Endothelial cell (in vitro differentiated cells): ENCODE results near the gene TRPM1. TPM values are rescaled to one million over a fixed set of nuclear protein-coding genes. Genes with fewer than 3 reads are reported as not detected.

ENCODE experiments used
- DNase-seq: peaks from one replicate; pipeline ENCODE4 v3.0.0; 2021; ENCODE audit warnings: low spot score
- H3K27ac Mint-ChIP-seq: one replicate; pipeline ENCODE4 v1.8.0; 2021; ENCODE audit warnings: mixed read lengths, inconsistent platforms; ENCODE audit not compliant: unreplicated experiment
- H3K27me3 Mint-ChIP-seq: one replicate; pipeline ENCODE4 v1.8.0; 2021; ENCODE audit warnings: mild to moderate bottlenecking, moderate library complexity, mixed read lengths, inconsistent platforms; ENCODE audit not compliant: unreplicated experiment
- H3K36me3 Mint-ChIP-seq: one replicate; pipeline ENCODE4 v1.8.0; 2021; ENCODE audit warnings: mild to moderate bottlenecking, low read depth, mixed read lengths, inconsistent platforms; ENCODE audit not compliant: unreplicated experiment
- H3K4me1 Mint-ChIP-seq: one replicate; pipeline ENCODE4 v1.8.0; 2021; ENCODE audit warnings: mild to moderate bottlenecking, mixed read lengths, inconsistent platforms; ENCODE audit not compliant: unreplicated experiment
- H3K4me3 Mint-ChIP-seq: one replicate; pipeline ENCODE4 v1.8.0; 2021; ENCODE audit warnings: mild to moderate bottlenecking, mixed read lengths, inconsistent platforms; ENCODE audit not compliant: unreplicated experiment
- H3K9me3 Mint-ChIP-seq: one replicate; pipeline ENCODE4 v1.8.0; 2021; ENCODE audit warnings: mixed read lengths, inconsistent platforms; ENCODE audit not compliant: unreplicated experiment
- CTCF ChIP-seq: fragments of 200-600 bp; sonication (generic); IDR thresholded peaks from one replicate; pipeline ENCODE4 v1.5.0; 2021; ENCODE audit warnings: antibody characterized with exemption; ENCODE audit not compliant: unreplicated experiment
- total RNA-seq: library from RNA; stranded (reverse); fragmentation: NEBNext Ultra II Directional; extraction: Animal tissue kit (Norgen Biotek cat#: 25700); gene quantifications from one replicate; pipeline ENCODE4 v1.2.1, GENCODE V29; 2021; ENCODE audit not compliant: unreplicated experiment

Gene TRPM1
- total RNA-seq, 1 donor from 2014 or later: not detected

- peaks cover 3% of the 10 kb centered on the region for H3K36me3 Mint-ChIP-seq
These were observed 123.2 kb downstream of the TRPM1 start for GRCh38 chr15:30978328-30978727.

GRCh38 chr15:30974112-30974511 lies 127.4 kb downstream of the TRPM1 start:
- Mint-ChIP-seq H3K4me3 (no peak overlapping the region), H3K36me3 (peaks cover 3% of the 10 kb centered on the region), H3K27me3 (no peaks in the 10 kb centered on the region), H3K27ac (no peak overlapping the region), H3K4me1 (no peaks in the 10 kb centered on the region), H3K9me3 (no peaks in the 10 kb centered on the region)
- TF ChIP-seq CTCF: no peak
- no peak for DNase-seq

More at GRCh38 chr15:30978328-30978727, 123.2 kb downstream of the TRPM1 start:
- no peak for DNase-seq
- H3K4me1 Mint-ChIP-seq: peaks cover 3% of the 10 kb centered on the region
- H3K27me3 Mint-ChIP-seq: no peaks in the 10 kb centered on the region
- TF ChIP-seq CTCF: no peak
- H3K4me3 Mint-ChIP-seq: no peak overlapping the region
- no peak overlapping the region for H3K27ac Mint-ChIP-seq
- H3K9me3 Mint-ChIP-seq: no peaks in the 10 kb centered on the region

GRCh38 chr15:30973379-30973778 lies 128.1 kb downstream of the TRPM1 start:
- H3K4me1 Mint-ChIP-seq: no peaks in the 10 kb centered on the region
- no peaks in the 10 kb centered on the region for H3K27me3 Mint-ChIP-seq
- no peak for DNase-seq
- H3K27ac Mint-ChIP-seq: no peak overlapping the region
- no peaks in the 10 kb centered on the region for H3K9me3 Mint-ChIP-seq
- TF ChIP-seq CTCF: no peak
- peaks cover 3% of the 10 kb centered on the region for H3K36me3 Mint-ChIP-seq
- H3K4me3 Mint-ChIP-seq: no peak overlapping the region

GRCh38 chr15:30969724-30970123 lies 131.8 kb downstream of the TRPM1 start:
- H3K36me3 Mint-ChIP-seq: peaks cover 3% of the 10 kb centered on the region
- H3K4me3 Mint-ChIP-seq: no peak overlapping the region

GRCh38 chr15:30963681-30964080 lies 137.8 kb downstream of the TRPM1 start:
- no peak for TF ChIP-seq CTCF

More at GRCh38 chr15:30969724-30970123, 131.8 kb downstream of the TRPM1 start:
- Mint-ChIP-seq H3K27ac (no peak overlapping the region), H3K27me3 (no peaks in the 10 kb centered on the region), H3K4me1 (no peaks in the 10 kb centered on the region), H3K9me3 (no peaks in the 10 kb centered on the region)
- no peak for TF ChIP-seq CTCF
- DNase-seq: no peak

More at GRCh38 chr15:30963681-30964080, 137.8 kb downstream of the TRPM1 start:
- peaks cover 3% of the 10 kb centered on the region for H3K36me3 Mint-ChIP-seq
- H3K9me3 Mint-ChIP-seq: no peaks in the 10 kb centered on the region
- no peak for DNase-seq
- H3K27ac Mint-ChIP-seq: no peak overlapping the region
- peaks cover 2% of the 10 kb centered on the region for H3K27me3 Mint-ChIP-seq
- no peak overlapping the region for H3K4me3 Mint-ChIP-seq
- peaks cover 9% of the 10 kb centered on the region for H3K4me1 Mint-ChIP-seq
